Measurements from ENCODE around the gene ILKAP.

- TF ChIP-seq CTCF (conservative IDR thresholded peaks at IDR 0.05; ENCODE audit: low read depth, low read length) (no peak), RFX5 (IDR thresholded peaks at IDR 0.05; ENCODE audit: low read depth, low read length) (no peak), USF2 (IDR thresholded peaks at IDR 0.05; ENCODE audit: low read depth, low read length) (no peak)
Observed at GRCh38 chr2:238166391-238167343, 36.8 kb downstream of the ILKAP start.
